ENCODE measurements around the gene TENM4. TPM values are rescaled to one million over a fixed set of nuclear protein-coding genes. Genes with fewer than 3 reads are reported as not detected.

Gene TENM4
- total RNA-seq = 90.9 TPM

DNA sequence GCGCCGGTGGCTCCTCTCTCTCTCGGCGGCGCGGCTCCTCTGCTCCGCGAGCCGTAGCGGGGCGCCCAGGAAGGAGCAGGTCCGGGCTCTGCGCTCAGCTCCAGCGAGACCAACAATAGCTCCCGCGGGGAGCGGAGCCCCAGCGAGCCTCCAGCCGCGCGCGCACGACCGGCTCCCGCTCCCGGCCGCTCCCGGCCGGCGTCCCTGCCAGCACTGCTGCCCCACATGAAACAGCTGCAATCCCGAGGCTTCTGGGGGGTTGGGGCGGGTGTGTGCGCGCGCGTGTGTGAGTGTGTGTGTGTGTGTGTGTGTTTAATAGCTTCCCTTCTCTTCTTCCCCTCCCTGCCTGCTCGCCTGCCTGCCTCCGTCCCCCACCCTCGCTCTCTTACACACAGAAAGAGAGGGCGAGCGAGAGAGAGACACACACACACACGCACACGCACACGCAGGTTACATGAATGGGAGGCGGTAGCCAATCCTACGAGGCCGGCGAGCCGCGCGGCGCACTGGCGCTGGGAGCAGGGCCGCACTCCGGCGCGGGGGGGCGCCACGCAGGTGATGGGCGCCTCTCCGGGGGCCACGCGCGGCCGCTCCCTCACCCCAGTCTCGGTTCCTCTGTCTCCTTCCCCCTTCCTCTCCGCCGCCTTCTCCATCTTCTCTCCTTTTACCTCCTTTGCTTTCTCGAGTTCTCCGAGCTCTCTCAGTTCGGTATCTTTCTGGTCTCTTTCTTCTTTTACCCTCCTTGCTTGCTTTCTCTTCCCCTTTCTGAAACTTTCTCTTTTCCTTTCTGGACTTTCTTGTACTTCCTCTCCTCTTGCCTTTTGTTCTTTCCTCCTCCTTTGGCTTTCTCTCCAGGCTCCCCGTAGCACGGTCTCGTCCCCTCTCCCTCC is at the start of gene TENM4:
Gene TENM4, minus strand, starts transcription at position 460 of the 890 bp plus-strand sequence. CDS start 371,086 bp downstream, outside the sequence.

Small RNAs within 50 kb of the gene (small RNA-seq; reads per million reads assigned to genes)
- gene MIR5579 (ENCODE audit: low replicate concordance) (not detected), gene MIR708 (ENCODE audit: low replicate concordance) (30.4 reads per million, percentile 96 among the genes with 10 or more reads in this experiment)

All from metanephros (tissue), 2 donors.